Activated T-cell treated with anti-CD3 and anti-CD28 coated beads, Interleukin-2, amount 50 U/mL, for 24 hours (primary cell): ENCODE data around the gene PLEK.

Source experiments
- DNase-seq: peaks from one replicate; pipeline ENCODE4 v3.0.0-alpha.2; 2020
- H3K27ac Mint-ChIP-seq: 2 replicates; pipeline ENCODE4 v1.8.0; 2020; ENCODE audit warnings: mild to moderate bottlenecking, mixed read lengths
- H3K27me3 Mint-ChIP-seq: 2 replicates; pipeline ENCODE4 v1.8.0; 2020; ENCODE audit warnings: mixed read lengths
- H3K36me3 Mint-ChIP-seq: 2 replicates; pipeline ENCODE4 v1.8.0; 2020; ENCODE audit warnings: low read depth, mixed read lengths
- H3K4me1 Mint-ChIP-seq: 2 replicates; pipeline ENCODE4 v1.8.0; 2020; ENCODE audit warnings: low read depth, mixed read lengths
- H3K4me3 Mint-ChIP-seq: 2 replicates; pipeline ENCODE4 v1.8.0; 2020; ENCODE audit warnings: mild to moderate bottlenecking, moderate library complexity, mixed read lengths
- H3K9me3 Mint-ChIP-seq: 2 replicates; pipeline ENCODE4 v1.8.0; 2020; ENCODE audit warnings: mixed read lengths

The PLEK gene

GRCh38 chr2:68404893-68405799, 40.1 kb downstream of the PLEK start:
- Mint-ChIP-seq H3K27me3 (peaks cover 31% of the 10 kb centered on the region), H3K36me3 (no peaks in the 10 kb centered on the region), H3K4me3 (no peak overlapping the region), H3K27ac (no peak overlapping the region), H3K4me1 (no peaks in the 10 kb centered on the region), H3K9me3 (peaks cover 3% of the 10 kb centered on the region)
- DNase-seq = no peak

GRCh38 chr2:68411397-68412126, 46.5 kb downstream of the PLEK start:
- Mint-ChIP-seq H3K4me1 (peaks cover 16% of the 10 kb centered on the region), H3K9me3 (no peaks in the 10 kb centered on the region), H3K27ac (no peak overlapping the region), H3K36me3 (no peaks in the 10 kb centered on the region), H3K27me3 (peaks cover 5% of the 10 kb centered on the region), H3K4me3 (no peak overlapping the region)
- DNase-seq = no peak

- Mint-ChIP-seq H3K36me3 (no peaks in the 10 kb centered on the region), H3K27me3 (peaks cover 2% of the 10 kb centered on the region), H3K4me1 (peaks cover 16% of the 10 kb centered on the region), H3K4me3 (no peak overlapping the region), H3K27ac (no peak overlapping the region), H3K9me3 (no peaks in the 10 kb centered on the region)
- DNase-seq = no peak
Observed at GRCh38 chr2:68412127-68412819, 47.2 kb downstream of the PLEK start.

GRCh38 chr2:68413466-68413865, 48.4 kb downstream of the PLEK start:
- peaks cover 18% of the 10 kb centered on the region for H3K4me1 Mint-ChIP-seq
- no peaks in the 10 kb centered on the region for H3K36me3 Mint-ChIP-seq
- peaks cover 2% of the 10 kb centered on the region for H3K27me3 Mint-ChIP-seq
- H3K27ac Mint-ChIP-seq = no peak overlapping the region
- H3K4me3 Mint-ChIP-seq = no peak overlapping the region
- no peaks in the 10 kb centered on the region for H3K9me3 Mint-ChIP-seq
- no peak for DNase-seq

GRCh38 chr2:68414452-68414851, 49.4 kb downstream of the PLEK start:
- Mint-ChIP-seq H3K9me3 (no peaks in the 10 kb centered on the region), H3K27ac (no peak overlapping the region), H3K4me3 (no peak overlapping the region), H3K4me1 (peaks cover 18% of the 10 kb centered on the region), H3K36me3 (no peaks in the 10 kb centered on the region), H3K27me3 (peaks cover 2% of the 10 kb centered on the region)
- no peak for DNase-seq

- Mint-ChIP-seq H3K9me3 (no peaks in the 10 kb centered on the region), H3K36me3 (no peaks in the 10 kb centered on the region), H3K4me1 (peaks cover 18% of the 10 kb centered on the region), H3K27me3 (peaks cover 2% of the 10 kb centered on the region), H3K27ac (no peak overlapping the region), H3K4me3 (no peak overlapping the region)
- DNase-seq = no peak
Observed at GRCh38 chr2:68414876-68415275, 49.8 kb downstream of the PLEK start.

GRCh38 chr2:68415521-68415920, 50.4 kb downstream of the PLEK start:
- peaks cover 18% of the 10 kb centered on the region for H3K4me1 Mint-ChIP-seq
- no peaks in the 10 kb centered on the region for H3K9me3 Mint-ChIP-seq
- no peaks in the 10 kb centered on the region for H3K36me3 Mint-ChIP-seq
- no peak for DNase-seq
- H3K27ac Mint-ChIP-seq = no peak overlapping the region
- no peaks in the 10 kb centered on the region for H3K27me3 Mint-ChIP-seq
- no peak overlapping the region for H3K4me3 Mint-ChIP-seq

GRCh38 chr2:68416081-68416675, 51.1 kb downstream of the PLEK start:
- no peaks in the 10 kb centered on the region for H3K27me3 Mint-ChIP-seq
- no peaks in the 10 kb centered on the region for H3K9me3 Mint-ChIP-seq
- H3K4me3 Mint-ChIP-seq = no peak overlapping the region
- no peak overlapping the region for H3K27ac Mint-ChIP-seq
- no peak for DNase-seq
- H3K36me3 Mint-ChIP-seq = no peaks in the 10 kb centered on the region
- H3K4me1 Mint-ChIP-seq = peaks cover 17% of the 10 kb centered on the region

- H3K36me3 Mint-ChIP-seq = no peaks in the 10 kb centered on the region
- H3K27ac Mint-ChIP-seq = no peak overlapping the region
- H3K9me3 Mint-ChIP-seq = no peaks in the 10 kb centered on the region
- H3K4me3 Mint-ChIP-seq = no peak overlapping the region
- DNase-seq = no peak
- H3K4me1 Mint-ChIP-seq = peaks cover 2% of the 10 kb centered on the region
- no peaks in the 10 kb centered on the region for H3K27me3 Mint-ChIP-seq
Observed at GRCh38 chr2:68417926-68418325, 52.8 kb downstream of the PLEK start.

GRCh38 chr2:68418419-68418818, 53.3 kb downstream of the PLEK start:
- no peak overlapping the region for H3K27ac Mint-ChIP-seq
- H3K4me3 Mint-ChIP-seq = no peak overlapping the region
- H3K27me3 Mint-ChIP-seq = no peaks in the 10 kb centered on the region
- DNase-seq = no peak
- no peaks in the 10 kb centered on the region for H3K9me3 Mint-ChIP-seq
- no peaks in the 10 kb centered on the region for H3K36me3 Mint-ChIP-seq
- peaks cover 2% of the 10 kb centered on the region for H3K4me1 Mint-ChIP-seq

- H3K27ac Mint-ChIP-seq = no peak overlapping the region
- DNase-seq = no peak
- H3K4me3 Mint-ChIP-seq = no peak overlapping the region
- no peaks in the 10 kb centered on the region for H3K36me3 Mint-ChIP-seq
- no peaks in the 10 kb centered on the region for H3K9me3 Mint-ChIP-seq
- peaks cover 2% of the 10 kb centered on the region for H3K4me1 Mint-ChIP-seq
- no peaks in the 10 kb centered on the region for H3K27me3 Mint-ChIP-seq
Observed at GRCh38 chr2:68418855-68419254, 53.8 kb downstream of the PLEK start.

- H3K36me3 Mint-ChIP-seq = no peaks in the 10 kb centered on the region
- H3K4me3 Mint-ChIP-seq = no peak overlapping the region
- no peaks in the 10 kb centered on the region for H3K9me3 Mint-ChIP-seq
- DNase-seq = no peak
- H3K27ac Mint-ChIP-seq = no peak overlapping the region
- peaks cover 2% of the 10 kb centered on the region for H3K4me1 Mint-ChIP-seq
- no peaks in the 10 kb centered on the region for H3K27me3 Mint-ChIP-seq
Observed at GRCh38 chr2:68420254-68420910, 55.3 kb downstream of the PLEK start.

GRCh38 chr2:68423966-68424650, 59.0 kb downstream of the PLEK start:
- DNase-seq = no peak
- H3K4me1 Mint-ChIP-seq = peaks cover 14% of the 10 kb centered on the region
- H3K27ac Mint-ChIP-seq = no peak overlapping the region
- no peaks in the 10 kb centered on the region for H3K36me3 Mint-ChIP-seq
- no peak overlapping the region for H3K4me3 Mint-ChIP-seq
- H3K9me3 Mint-ChIP-seq = no peaks in the 10 kb centered on the region
- H3K27me3 Mint-ChIP-seq = no peaks in the 10 kb centered on the region
